Esophagus muscularis mucosa (tissue), 4 donors: ENCODE results near the gene CPT1A. TPM values are rescaled to one million over a fixed set of nuclear protein-coding genes. Genes with fewer than 3 reads are reported as not detected.

Experiments used
- DNase-seq: peaks from one replicate; pipeline ENCODE4 v3.0.0-alpha.2; 2017; ENCODE audit errors: extremely low spot score
- H3K27ac ChIP-seq, 4 donors: fragments of 200-600 bp; sonication (generic); replicated peaks in 1 of 4; 1 replicate in 3 of 4; 2 replicates in 1 of 4; pipeline ENCODE4 v1.5.1; 2016 to 2019; ENCODE audit warnings: mild to moderate bottlenecking in 1 of 4
- H3K27me3 ChIP-seq, 4 donors: fragments of 200-600 bp; sonication (generic); one replicate each; pipeline versions ENCODE4 v1.5.1 to v1.6.0; 2016 to 2019
- H3K36me3 ChIP-seq, 4 donors: fragments of 200-600 bp; sonication (generic); one replicate each; pipeline ENCODE4 v1.5.1; 2016 to 2019
- H3K4me1 ChIP-seq, 4 donors: fragments of 200-600 bp; sonication (generic); one replicate each; pipeline ENCODE4 v1.5.1; 2016 to 2019
- H3K4me3 ChIP-seq, 4 donors: fragments of 200-600 bp; sonication (generic); 1 replicate in 2 of 4; 2 replicates in 2 of 4; pipeline ENCODE4 v1.5.1; 2016 to 2019; ENCODE audit warnings: mild to moderate bottlenecking in 4 of 4, moderate library complexity in 1 of 4
- H3K9me3 ChIP-seq, 4 donors: fragments of 200-600 bp; sonication (generic); 1 replicate in 3 of 4; 2 replicates in 1 of 4; pipeline ENCODE4 v1.5.1; 2016 to 2019
- EP300 ChIP-seq: sonication (generic); formaldehyde crosslinking; IDR thresholded peaks from one replicate; pipeline ENCODE4 v1.6.1; 2017; ENCODE audit warnings: antibody characterized with exemption
- POLR2A ChIP-seq: fragments of 450-650 bp; IDR thresholded peaks from one replicate; pipeline ENCODE4 v1.6.1; 2017; ENCODE audit warnings: antibody characterized with exemption, moderate library complexity, mild to moderate bottlenecking, low read depth
- POLR2AphosphoS5 ChIP-seq, 2 donors: sonication (generic); formaldehyde crosslinking; IDR thresholded peaks; one replicate each; pipeline ENCODE4 v1.6.1; 2017; ENCODE audit warnings: antibody characterized with exemption in 2 of 2
- WGBS: methylation state at CpG from one replicate; pipeline ENCODE4 v1.1.5; 2018; 5-methylcytosine and 5-hydroxymethylcytosine counted together
- intact Hi-C: fragments of 100-400 bp; cut with DNase I; formaldehyde crosslinking; loops from one replicate; pipeline ENCODE4 v1.15.1; 2023
- total RNA-seq, 4 donors: library from RNA; depleted of rRNA; stranded (reverse); fragments of >200 nt; gene quantifications; one replicate each; pipeline versions ENCODE4 v1.1.0 to v1.2.1, GENCODE V29; 2016
- TF ChIP-seq, protein P1 (sequence below), 3 experiments: fragments of 200-600 bp in 2 of 3; fragments of 450-650 bp in 1 of 3; sonication (generic) in 2 of 3; IDR thresholded peaks; one replicate each; pipeline ENCODE4 v1.5.1; 2017 to 2019; ENCODE audit warnings: antibody characterized with exemption in 3 of 3, mild to moderate bottlenecking in 2 of 3, moderate library complexity in 1 of 3

The CPT1A gene
- total RNA-seq, 4 donors from 2014 or later, result 36.1 to 122 (median 77.5) TPM

DNA sequence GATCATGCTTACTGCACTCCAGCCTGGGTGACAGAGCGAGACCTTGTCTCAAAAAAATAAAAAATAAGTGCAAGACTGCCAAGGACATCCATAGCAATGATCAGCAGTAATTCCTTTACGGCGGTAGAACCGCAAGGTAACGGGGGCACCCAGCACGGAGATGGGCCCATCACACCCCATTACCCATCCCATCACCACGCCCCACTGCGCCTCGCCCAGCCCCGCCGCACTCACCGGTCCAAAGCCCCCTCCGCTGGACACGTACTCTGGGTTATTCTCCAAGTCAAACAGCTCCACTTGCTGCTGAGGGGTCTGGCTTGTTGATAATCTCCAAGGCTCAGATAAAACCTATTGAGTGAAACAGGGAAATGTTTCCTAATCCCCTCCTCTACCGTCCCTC lies 81.7 kb downstream of the CPT1A start:
- TF ChIP-seq POLR2A (no peak), POLR2AphosphoS5 (IDR thresholded peaks at IDR 0.05) (no peak), EP300 (no peak)
- TF ChIP-seq, protein P1, sequence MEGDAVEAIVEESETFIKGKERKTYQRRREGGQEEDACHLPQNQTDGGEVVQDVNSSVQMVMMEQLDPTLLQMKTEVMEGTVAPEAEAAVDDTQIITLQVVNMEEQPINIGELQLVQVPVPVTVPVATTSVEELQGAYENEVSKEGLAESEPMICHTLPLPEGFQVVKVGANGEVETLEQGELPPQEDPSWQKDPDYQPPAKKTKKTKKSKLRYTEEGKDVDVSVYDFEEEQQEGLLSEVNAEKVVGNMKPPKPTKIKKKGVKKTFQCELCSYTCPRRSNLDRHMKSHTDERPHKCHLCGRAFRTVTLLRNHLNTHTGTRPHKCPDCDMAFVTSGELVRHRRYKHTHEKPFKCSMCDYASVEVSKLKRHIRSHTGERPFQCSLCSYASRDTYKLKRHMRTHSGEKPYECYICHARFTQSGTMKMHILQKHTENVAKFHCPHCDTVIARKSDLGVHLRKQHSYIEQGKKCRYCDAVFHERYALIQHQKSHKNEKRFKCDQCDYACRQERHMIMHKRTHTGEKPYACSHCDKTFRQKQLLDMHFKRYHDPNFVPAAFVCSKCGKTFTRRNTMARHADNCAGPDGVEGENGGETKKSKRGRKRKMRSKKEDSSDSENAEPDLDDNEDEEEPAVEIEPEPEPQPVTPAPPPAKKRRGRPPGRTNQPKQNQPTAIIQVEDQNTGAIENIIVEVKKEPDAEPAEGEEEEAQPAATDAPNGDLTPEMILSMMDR (IDR thresholded peaks at IDR 0.05), result no peak
- H3K4me3 ChIP-seq, result no peak overlapping the region
- intact Hi-C loops, result no loop called here

DNA sequence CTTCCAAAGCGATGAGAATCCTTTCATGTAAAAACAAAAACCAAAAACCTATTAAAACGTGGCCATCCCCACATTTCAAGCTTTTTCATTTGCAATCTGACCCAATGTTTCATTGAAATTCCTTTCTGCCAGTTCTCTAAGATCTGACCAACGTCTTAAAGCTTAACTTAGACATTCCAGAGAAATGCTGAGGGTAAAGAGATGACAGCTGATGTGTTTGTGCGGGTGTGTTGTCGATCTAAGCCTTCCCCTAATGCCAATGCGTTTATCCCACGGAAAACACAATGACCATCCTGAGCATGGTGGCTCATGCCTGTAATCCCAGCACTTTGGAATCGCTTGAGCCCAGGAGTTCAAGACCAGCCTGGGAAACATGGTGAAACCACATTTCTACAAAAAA lies 84.0 kb downstream of the CPT1A start:
- TF ChIP-seq EP300, result no peak
- no peak for TF ChIP-seq POLR2AphosphoS5 (IDR thresholded peaks at IDR 0.05)
- TF ChIP-seq, protein P1 (IDR thresholded peaks at IDR 0.05), result no peak
- no peak for TF ChIP-seq POLR2A
- Histone ChIP-seq H3K4me1 (no peaks in the 10 kb centered on the region), H3K9me3 (no peaks in the 10 kb centered on the region), H3K4me3 (no peak overlapping the region), H3K27me3 (no peaks in the 10 kb centered on the region), H3K27ac (no peak overlapping the region), H3K36me3 (peaks cover 62 to 90% (median 84%) of the 10 kb centered on the region in 4 donors)
- no peak for DNase-seq
- intact Hi-C loops, result no loop called here
- WGBS, result 80% methylated on average over 8 of the region's 8 CpGs

More for the DNA sequence above, 81.7 kb downstream of the CPT1A start:
- peaks cover 70 to 100% (median 95%) of the 10 kb centered on the region in 4 donors for H3K36me3 ChIP-seq
- no peaks in the 10 kb centered on the region for H3K4me1 ChIP-seq
- 93% methylated on average over 13 of the region's 15 CpGs for WGBS
- H3K27me3 ChIP-seq, result no peaks in the 10 kb centered on the region
- no peaks in the 10 kb centered on the region for H3K9me3 ChIP-seq
- no peak overlapping the region for H3K27ac ChIP-seq
- no peak for DNase-seq

DNA sequence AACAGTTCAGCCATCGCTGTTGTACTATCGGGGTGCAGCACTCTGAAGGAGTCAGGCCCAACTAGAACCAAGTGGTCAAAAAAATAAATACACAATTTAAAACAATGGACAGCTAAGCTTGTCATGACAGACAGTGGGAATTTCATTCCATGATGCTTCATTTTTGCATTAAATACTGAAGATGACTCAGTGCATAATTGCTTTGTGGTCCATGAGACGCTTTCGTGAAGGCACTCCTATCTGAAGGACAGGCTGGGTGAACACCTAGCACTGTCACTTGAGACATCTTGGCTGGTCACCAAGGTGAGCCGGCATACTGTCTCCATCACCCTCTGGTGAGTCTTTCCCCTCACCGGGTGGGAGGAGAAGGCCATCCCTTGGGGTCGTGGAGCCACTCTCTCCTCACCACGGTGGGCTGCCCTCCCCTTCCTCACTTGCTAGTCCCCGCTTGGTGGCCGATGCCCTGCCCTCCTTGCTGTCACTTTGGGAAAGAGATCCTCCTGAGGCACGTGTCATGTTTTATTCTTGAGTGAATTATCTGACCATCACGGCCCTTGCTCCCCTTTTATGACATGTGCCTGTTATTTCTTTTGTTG lies 85.4 kb downstream of the CPT1A start:
- Histone ChIP-seq H3K4me3 (no peak overlapping the region), H3K27me3 (no peaks in the 10 kb centered on the region), H3K36me3 (peaks cover 48 to 76% (median 70%) of the 10 kb centered on the region in 4 donors), H3K4me1 (peaks cover 7 to 9% (median 8%) of the 10 kb centered on the region in 4 donors), H3K9me3 (no peaks in the 10 kb centered on the region), H3K27ac (no peak overlapping the region)
- DNase-seq, result no peak
- intact Hi-C loops, result no loop called here
- TF ChIP-seq POLR2AphosphoS5 (IDR thresholded peaks at IDR 0.05) (peak in 1 of 2 donors; percentile 6), EP300 (no peak)
- 85% methylated on average over 12 of the region's 12 CpGs for WGBS

DNA sequence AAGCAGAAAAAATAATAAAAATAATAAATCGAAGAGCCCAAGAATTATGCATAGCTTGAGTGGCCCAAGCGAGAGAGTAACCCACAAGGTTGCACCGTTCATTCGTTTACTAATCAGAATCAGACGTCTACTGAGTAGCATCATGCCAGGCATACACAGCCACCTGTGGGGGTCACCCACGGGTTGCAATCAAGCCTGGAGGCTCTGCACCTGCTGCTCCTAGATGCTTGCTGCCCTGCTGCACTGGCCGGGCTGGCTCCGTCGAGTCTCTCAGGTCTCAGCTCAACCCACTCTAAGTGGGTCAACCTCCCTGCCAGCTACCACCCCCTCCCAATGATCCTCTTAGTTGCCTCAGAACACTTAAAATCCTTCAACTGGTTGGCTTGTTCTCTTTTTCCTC lies 88.4 kb downstream of the CPT1A start:
- intact Hi-C loops, result no loop called here
- Histone ChIP-seq H3K4me1 (peaks cover 17 to 28% (median 23%) of the 10 kb centered on the region in 4 donors), H3K27me3 (no peaks in the 10 kb centered on the region), H3K36me3 (peaks cover 18 to 46% (median 40%) of the 10 kb centered on the region in 4 donors), H3K4me3 (no peak overlapping the region), H3K27ac (no peak overlapping the region), H3K9me3 (no peaks in the 10 kb centered on the region)
- TF ChIP-seq EP300 (no peak), POLR2A (no peak), POLR2AphosphoS5 (IDR thresholded peaks at IDR 0.05) (no peak)
- TF ChIP-seq, protein P1 (IDR thresholded peaks at IDR 0.05), result no peak
- WGBS, result 74% methylated on average over 9 of the region's 9 CpGs
- DNase-seq, result no peak

DNA sequence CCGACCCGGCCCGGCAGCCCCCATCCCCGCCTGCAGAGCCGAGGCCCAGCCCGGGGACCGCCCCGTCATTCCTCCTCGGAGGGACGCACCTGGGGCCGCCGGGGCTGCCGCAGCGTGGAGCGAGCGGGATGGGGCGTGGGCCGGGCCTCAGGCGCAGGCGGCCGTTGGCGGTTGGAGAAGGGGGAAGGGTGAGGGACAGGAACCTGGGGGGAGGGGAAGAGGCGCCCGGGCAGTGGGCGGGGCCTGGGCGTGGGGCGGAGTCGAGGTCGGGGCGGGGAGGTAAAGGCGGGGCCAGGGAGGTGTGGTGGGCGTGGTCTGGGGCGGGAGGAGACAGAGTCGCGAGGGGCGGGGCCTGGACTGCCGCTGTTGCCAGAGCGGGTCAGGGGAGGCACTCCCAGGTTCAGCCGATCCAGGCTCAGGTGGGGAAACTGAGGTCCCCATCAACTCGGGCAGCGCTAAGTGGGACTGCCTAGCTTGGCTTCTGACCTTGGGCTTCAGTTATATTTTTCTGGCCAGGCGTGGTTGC lies 90.3 kb downstream of the CPT1A start, which contains the start of gene TESMIN:
Gene TESMIN, minus strand, starts transcription at position 190 of the 526 bp plus-strand sequence. CDS start 860 bp downstream, outside the sequence.
- H3K27me3 ChIP-seq, result no peaks in the 10 kb centered on the region
- WGBS, result 3% methylated on average over 37 of the region's 42 CpGs
- H3K4me3 ChIP-seq, result peak within 1 kb of the TSS; percentile 50 to 64 (median 52)
- H3K4me1 ChIP-seq, result peaks cover 17 to 28% (median 23%) of the 10 kb centered on the region in 4 donors
- peak within 1 kb of the TSS in 1 of 4 donors; percentile 12 for H3K27ac ChIP-seq
- H3K36me3 ChIP-seq, result peaks cover 6 to 27% (median 21%) of the 10 kb centered on the region in 4 donors
- intact Hi-C loops, result no loop called here
- DNase-seq, result peak; percentile 93
- TF ChIP-seq POLR2AphosphoS5 (IDR thresholded peaks at IDR 0.05) (no peak), POLR2A (no peak), EP300 (no peak)
- TF ChIP-seq, protein P1 (IDR thresholded peaks at IDR 0.05), result no peak
- H3K9me3 ChIP-seq, result no peaks in the 10 kb centered on the region
